ENCODE results near the gene TM9SF1.

- TF ChIP-seq ZNF263 (CRISPR knock-in tag; IDR thresholded peaks at IDR 0.05) = no peak
- TF ChIP-seq MAX (IDR thresholded peaks at IDR 0.05) = no peak
- TF ChIP-seq MBNL3 (CRISPR knock-in tag; conservative IDR thresholded peaks at IDR 0.05) = no peak
- TF ChIP-seq MAZ (IDR thresholded peaks at IDR 0.05; ENCODE audit: borderline replicate concordance, low read depth, low read length) = no peak
- TF ChIP-seq MAZ (CRISPR knock-in tag; IDR thresholded peaks at IDR 0.05; ENCODE audit: low read depth) = no peak
- no peak for TF ChIP-seq ZNF569 (CRISPR knock-in tag; IDR thresholded peaks at IDR 0.05; ENCODE audit: borderline replicate concordance)
- TF ChIP-seq TEAD2 (CRISPR knock-in tag; IDR thresholded peaks at IDR 0.05) = no peak
- TF ChIP-seq SRY (CRISPR knock-in tag; IDR thresholded peaks at IDR 0.05) = no peak
Measured at GRCh38 chr14:24207104-24207551, 11.9 kb upstream of the TM9SF1 start.
